Hepatocyte (in vitro differentiated cells): Measurements from ENCODE around the gene IRGC. TPM values are rescaled to one million over a fixed set of nuclear protein-coding genes. Genes with fewer than 3 reads are reported as not detected.

Source experiments
- DNase-seq: peaks from one replicate; pipeline ENCODE4 v3.0.0-alpha.2; 2016; ENCODE audit warnings: low spot score
- H2AFZ ChIP-seq: fragments of 200-600 bp; sonication (generic); 2 replicates; pipeline ENCODE4 v1.6.0; 2016; ENCODE audit warnings: antibody characterized with exemption, mild to moderate bottlenecking
- H3K27ac ChIP-seq: fragments of 200-600 bp; sonication (generic); 2 replicates; pipeline ENCODE4 v1.5.1; 2016; ENCODE audit warnings: mild to moderate bottlenecking
- H3K27me3 ChIP-seq: fragments of 200-600 bp; sonication (generic); 2 replicates; pipeline ENCODE4 v1.6.1; 2016
- H3K36me3 ChIP-seq: fragments of 200-600 bp; sonication (generic); replicated peaks from 2 replicates; pipeline ENCODE4 v1.5.1; 2016; ENCODE audit warnings: low read depth; ENCODE audit not compliant: insufficient read depth
- H3K4me1 ChIP-seq: fragments of 200-600 bp; sonication (generic); 2 replicates; pipeline ENCODE4 v1.5.1; 2016; ENCODE audit warnings: mild to moderate bottlenecking, moderate library complexity; ENCODE audit not compliant: insufficient read depth
- H3K4me2 ChIP-seq: fragments of 200-600 bp; sonication (generic); 2 replicates; pipeline ENCODE4 v1.6.0; 2016
- H3K4me3 ChIP-seq: fragments of 200-600 bp; sonication (generic); 2 replicates; pipeline ENCODE4 v1.5.1; 2016; ENCODE audit warnings: mild to moderate bottlenecking
- H3K79me2 ChIP-seq: fragments of 200-600 bp; sonication (generic); 2 replicates; pipeline ENCODE4 v1.6.0; 2017; ENCODE audit warnings: mild to moderate bottlenecking
- H3K9me2 ChIP-seq: fragments of 200-600 bp; sonication (generic); replicated peaks from 2 replicates; pipeline ENCODE4 v1.6.0; 2017; ENCODE audit warnings: mild to moderate bottlenecking; ENCODE audit not compliant: insufficient read depth
- H3K9me3 ChIP-seq: fragments of 200-600 bp; sonication (generic); 2 replicates; pipeline ENCODE4 v1.5.1; 2016; ENCODE audit warnings: low read depth, mild to moderate bottlenecking
- H4K20me1 ChIP-seq: fragments of 200-600 bp; sonication (generic); 2 replicates; pipeline ENCODE4 v1.6.0; 2016; ENCODE audit warnings: mild to moderate bottlenecking; ENCODE audit not compliant: insufficient read depth, poor library complexity, severe bottlenecking
- CTCF ChIP-seq: fragments of 200-600 bp; sonication (generic); IDR thresholded peaks from 2 replicates; pipeline ENCODE4 v1.5.1; 2016; ENCODE audit warnings: antibody characterized with exemption, mild to moderate bottlenecking; ENCODE audit not compliant: poor library complexity
- EZH2 ChIP-seq: fragments of 200-600 bp; sonication (generic); IDR thresholded peaks from 2 replicates; pipeline ENCODE4 v1.6.1; 2016; ENCODE audit warnings: antibody characterized with exemption, mild to moderate bottlenecking, borderline replicate concordance
- EZH2phosphoT487 ChIP-seq: fragments of 200-600 bp; sonication (generic); IDR thresholded peaks from one replicate; pipeline ENCODE4 v1.6.1; 2018; ENCODE audit warnings: antibody characterized with exemption, mild to moderate bottlenecking, low read depth, moderate library complexity; ENCODE audit not compliant: unreplicated experiment, severe bottlenecking
- WGBS: methylation state at CpG from one replicate; pipeline ENCODE4 v1.1.6; 2016; ENCODE audit warnings: low lambda C conversion rate; ENCODE audit errors: missing lambda C conversion rate; 5-methylcytosine and 5-hydroxymethylcytosine counted together
- polyA plus RNA-seq: library from polyadenylated mRNA; unstranded; fragments of >200 nt; fragmentation: Nextera tagmentation; extraction: Ambion mirVana; gene quantifications from 2 replicates; pipeline ENCODE4 v1.2.1, GENCODE V29; 2016
- total RNA-seq: library from RNA; depleted of rRNA; stranded (reverse); fragments of >200 nt; gene quantifications from 2 replicates; pipeline ENCODE4 v1.2.3, GENCODE V29; 2014

Gene IRGC
- total and polyA plus RNA-seq, 2 experiments from 2014 or later: not detected

GRCh38 chr19:43692877-43693276 lies 23.0 kb upstream of the IRGC start:
- no peak overlapping the region for H3K4me3 ChIP-seq

GRCh38 chr19:43694553-43694952 lies 21.3 kb upstream of the IRGC start:
- H3K79me2 ChIP-seq: no peaks in the 10 kb centered on the region
- 76% methylated on average over 5 of the region's 5 CpGs for WGBS
- no peaks in the 10 kb centered on the region for H3K36me3 ChIP-seq
- H3K9me3 ChIP-seq: no peaks in the 10 kb centered on the region
- no peak overlapping the region for H3K4me2 ChIP-seq
- no peak overlapping the region for H2AFZ ChIP-seq
- no peak overlapping the region for H3K27ac ChIP-seq
- H3K4me3 ChIP-seq: no peak overlapping the region
- H4K20me1 ChIP-seq: no peaks in the 10 kb centered on the region
- peaks cover 8% of the 10 kb centered on the region for H3K27me3 ChIP-seq
- H3K4me1 ChIP-seq: no peaks in the 10 kb centered on the region
- TF ChIP-seq EZH2: no peak
- no peak for TF ChIP-seq EZH2phosphoT487
- no peak for TF ChIP-seq CTCF
- DNase-seq: no peak
- no peaks in the 10 kb centered on the region for H3K9me2 ChIP-seq

More at GRCh38 chr19:43692877-43693276, 23.0 kb upstream of the IRGC start:
- DNase-seq: no peak
- H2AFZ ChIP-seq: no peak overlapping the region
- no peaks in the 10 kb centered on the region for H3K9me3 ChIP-seq
- WGBS: 83% methylated on average over 4 of the region's 4 CpGs
- H3K4me2 ChIP-seq: no peak overlapping the region
- no peaks in the 10 kb centered on the region for H3K36me3 ChIP-seq
- H3K27me3 ChIP-seq: no peaks in the 10 kb centered on the region
- no peaks in the 10 kb centered on the region for H4K20me1 ChIP-seq
- H3K9me2 ChIP-seq: no peaks in the 10 kb centered on the region
- no peak overlapping the region for H3K27ac ChIP-seq
- H3K4me1 ChIP-seq: no peaks in the 10 kb centered on the region
- TF ChIP-seq EZH2 (no peak), CTCF (no peak), EZH2phosphoT487 (no peak)
- no peaks in the 10 kb centered on the region for H3K79me2 ChIP-seq

- no peaks in the 10 kb centered on the region for H4K20me1 ChIP-seq
- H3K9me3 ChIP-seq: no peaks in the 10 kb centered on the region
- DNase-seq: no peak
- no peak overlapping the region for H3K4me3 ChIP-seq
- H3K4me2 ChIP-seq: no peak overlapping the region
- TF ChIP-seq EZH2: no peak
- TF ChIP-seq EZH2phosphoT487: no peak
- TF ChIP-seq CTCF: no peak
- no peaks in the 10 kb centered on the region for H3K9me2 ChIP-seq
- no peak overlapping the region for H3K27ac ChIP-seq
- no peaks in the 10 kb centered on the region for H3K4me1 ChIP-seq
- no peaks in the 10 kb centered on the region for H3K79me2 ChIP-seq
- WGBS: 92% methylated on average over 6 of the region's 6 CpGs
- H2AFZ ChIP-seq: no peak overlapping the region
- peaks cover 9% of the 10 kb centered on the region for H3K27me3 ChIP-seq
- H3K36me3 ChIP-seq: no peaks in the 10 kb centered on the region
Observed at GRCh38 chr19:43695985-43696704, 19.7 kb upstream of the IRGC start.
